GM13977 (cell line): ENCODE data around the gene CAMTA2.

Experiments
- DNase-seq: peaks from one replicate; pipeline ENCODE4 v3.0.0; 2012; ENCODE audit warnings: low spot score
- in situ Hi-C: fragments of 300-500 bp; cut with MboI; formaldehyde crosslinking; loops from one replicate; pipeline ENCODE4 v1.12.0; 2022; ENCODE audit warnings: low sequenced_read_pairs, low pct_unique_long_range_greater_than_20kb, mixed read lengths, inconsistent platforms; ENCODE audit not compliant: unreplicated experiment
- TF ChIP-seq, protein P1 (sequence below): IDR thresholded peaks from 2 replicates; pipeline ENCODE4 v1.5.1; 2012; ENCODE audit warnings: mild to moderate bottlenecking, control low read depth; ENCODE audit not compliant: insufficient read depth; ENCODE audit errors: extremely low read depth, missing control alignments

The CAMTA2 gene

DNA sequence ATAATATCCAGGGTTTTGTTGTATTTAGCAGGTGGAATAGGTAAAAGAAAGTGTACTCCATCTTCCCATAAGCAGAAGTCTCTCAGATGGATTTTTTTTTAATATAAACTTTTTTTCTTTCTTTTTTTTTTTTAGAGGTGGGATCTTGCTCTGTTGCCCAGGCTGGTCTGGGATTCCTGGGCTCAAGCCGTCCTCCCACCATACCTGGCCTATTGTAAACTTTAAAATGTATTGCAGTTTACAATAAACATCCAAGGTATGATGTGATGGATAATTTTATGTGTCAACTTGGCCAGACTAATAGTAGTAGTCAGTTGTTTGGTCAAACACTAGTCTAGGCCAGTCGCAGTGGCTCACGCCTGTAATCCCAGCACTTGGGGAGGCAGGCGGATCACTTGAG, 66.2 kb downstream of the CAMTA2 start:
- TF ChIP-seq, protein P1, sequence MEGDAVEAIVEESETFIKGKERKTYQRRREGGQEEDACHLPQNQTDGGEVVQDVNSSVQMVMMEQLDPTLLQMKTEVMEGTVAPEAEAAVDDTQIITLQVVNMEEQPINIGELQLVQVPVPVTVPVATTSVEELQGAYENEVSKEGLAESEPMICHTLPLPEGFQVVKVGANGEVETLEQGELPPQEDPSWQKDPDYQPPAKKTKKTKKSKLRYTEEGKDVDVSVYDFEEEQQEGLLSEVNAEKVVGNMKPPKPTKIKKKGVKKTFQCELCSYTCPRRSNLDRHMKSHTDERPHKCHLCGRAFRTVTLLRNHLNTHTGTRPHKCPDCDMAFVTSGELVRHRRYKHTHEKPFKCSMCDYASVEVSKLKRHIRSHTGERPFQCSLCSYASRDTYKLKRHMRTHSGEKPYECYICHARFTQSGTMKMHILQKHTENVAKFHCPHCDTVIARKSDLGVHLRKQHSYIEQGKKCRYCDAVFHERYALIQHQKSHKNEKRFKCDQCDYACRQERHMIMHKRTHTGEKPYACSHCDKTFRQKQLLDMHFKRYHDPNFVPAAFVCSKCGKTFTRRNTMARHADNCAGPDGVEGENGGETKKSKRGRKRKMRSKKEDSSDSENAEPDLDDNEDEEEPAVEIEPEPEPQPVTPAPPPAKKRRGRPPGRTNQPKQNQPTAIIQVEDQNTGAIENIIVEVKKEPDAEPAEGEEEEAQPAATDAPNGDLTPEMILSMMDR = no peak
- no peak for DNase-seq
- in situ Hi-C loops = no loop called here

DNA sequence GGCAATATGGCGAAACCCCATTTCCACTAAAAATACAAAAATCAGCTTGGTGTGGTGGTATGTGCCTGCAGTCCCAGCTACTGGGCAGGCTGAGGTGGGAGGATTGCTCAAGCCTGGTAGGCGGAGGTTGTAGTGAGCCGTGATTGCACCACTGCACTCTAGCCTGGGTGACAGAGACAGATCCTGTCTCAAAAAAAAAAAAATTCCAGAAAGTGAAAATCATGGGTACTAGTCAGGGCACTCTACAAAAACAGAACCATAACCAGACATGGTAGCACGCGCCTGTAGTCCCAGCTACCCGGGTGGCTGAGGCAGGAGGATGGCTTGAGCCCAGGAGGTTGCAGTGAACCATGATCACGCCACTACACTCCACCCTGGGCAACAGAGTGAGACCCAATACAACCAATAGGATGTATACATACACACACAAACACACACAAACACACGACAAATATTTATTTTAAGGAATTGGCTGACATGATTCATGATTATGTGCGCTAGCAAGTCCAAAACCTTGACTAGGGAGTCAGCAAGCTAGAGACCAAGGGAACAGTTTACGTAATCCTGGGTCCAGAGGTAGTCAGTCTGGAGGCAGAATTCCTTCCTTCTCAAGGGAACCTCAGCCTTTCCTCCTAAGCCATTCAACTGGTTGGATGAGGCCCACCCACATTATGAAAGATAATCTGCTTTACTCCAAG, 67.0 kb downstream of the CAMTA2 start:
- no peak for DNase-seq
- TF ChIP-seq, protein P1 = no peak
- in situ Hi-C loops = no loop called here

DNA sequence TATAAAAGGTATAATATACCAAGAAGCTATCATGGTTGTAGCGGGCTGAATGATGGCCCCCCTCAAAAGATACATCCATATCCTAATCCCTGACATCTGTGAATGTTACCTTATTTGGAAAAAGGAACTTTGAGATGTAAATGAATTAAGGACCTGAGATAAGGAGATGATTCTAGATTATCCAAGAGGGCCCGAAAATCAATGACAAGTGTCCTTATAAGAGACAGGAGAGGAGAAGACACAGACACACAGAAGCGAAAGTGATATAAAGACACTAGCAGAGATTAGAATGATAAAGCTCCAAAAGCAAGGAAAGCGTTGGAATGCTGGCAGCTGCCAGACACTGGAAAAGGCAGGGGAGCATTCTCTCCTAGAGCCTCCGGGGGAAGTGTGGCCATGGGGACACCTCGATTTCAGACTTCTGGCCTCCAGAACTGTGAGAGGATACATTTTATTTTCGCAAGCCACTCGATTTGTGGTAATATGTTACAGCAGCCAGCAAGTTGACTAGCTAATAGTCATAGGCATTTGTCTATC, 67.9 kb downstream of the CAMTA2 start:
- TF ChIP-seq, protein P1 = no peak
- no peak for DNase-seq
- in situ Hi-C loops = no loop called here
